GM18526 (cell line): Measurements from ENCODE around the gene FBXW9.

Experiments
- POLR2A ChIP-seq: IDR thresholded peaks from 3 replicates; pipeline ENCODE4 v1.6.1; 2011; ENCODE audit not compliant: insufficient read length; ENCODE audit errors: extremely low read depth

The FBXW9 gene

DNA sequence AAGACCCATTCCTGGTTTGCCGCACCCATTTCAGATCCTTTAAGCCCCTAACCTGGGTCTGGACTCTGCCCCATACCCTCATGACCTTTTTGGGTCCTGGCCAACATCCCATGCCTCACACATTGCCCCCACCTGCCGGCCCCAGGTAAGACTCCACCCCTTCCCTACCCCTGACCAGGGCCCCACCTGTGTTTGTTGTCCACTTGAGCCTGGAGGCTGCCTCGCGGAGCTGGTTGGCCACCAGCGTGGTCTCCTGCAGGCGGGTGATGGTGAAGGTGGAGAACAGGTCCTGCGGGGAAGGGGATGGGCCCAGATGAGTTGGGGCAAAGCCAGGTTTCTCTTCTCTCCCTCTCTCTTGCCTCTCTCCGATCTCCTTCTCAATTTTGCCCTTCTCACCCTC lies 49.4 kb downstream of the FBXW9 start:
- no peak for TF ChIP-seq POLR2A

- TF ChIP-seq POLR2A, result no peak
Observed at GRCh38 chr19:12646551-12646950, 49.9 kb downstream of the FBXW9 start.

DNA sequence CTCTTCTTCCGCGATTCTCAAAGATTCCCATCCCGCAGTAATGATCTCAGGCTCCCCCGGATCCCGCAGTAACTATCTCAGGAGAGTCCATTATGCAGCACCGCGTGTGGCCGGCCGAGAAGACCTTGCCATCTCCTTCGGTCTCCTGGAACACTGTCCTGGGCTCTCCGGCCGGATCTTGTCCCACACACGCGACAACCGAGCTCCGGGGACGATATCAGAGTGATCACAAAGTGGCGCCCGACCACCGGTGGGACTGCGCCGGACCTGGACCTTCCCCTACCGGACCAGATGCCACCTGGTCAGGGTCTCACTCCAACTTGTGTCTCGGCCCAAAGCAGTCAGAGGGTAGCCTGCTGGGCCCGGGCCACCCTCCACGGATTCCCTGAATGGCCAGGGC lies 53.9 kb downstream of the FBXW9 start:
- TF ChIP-seq POLR2A, result no peak

DNA sequence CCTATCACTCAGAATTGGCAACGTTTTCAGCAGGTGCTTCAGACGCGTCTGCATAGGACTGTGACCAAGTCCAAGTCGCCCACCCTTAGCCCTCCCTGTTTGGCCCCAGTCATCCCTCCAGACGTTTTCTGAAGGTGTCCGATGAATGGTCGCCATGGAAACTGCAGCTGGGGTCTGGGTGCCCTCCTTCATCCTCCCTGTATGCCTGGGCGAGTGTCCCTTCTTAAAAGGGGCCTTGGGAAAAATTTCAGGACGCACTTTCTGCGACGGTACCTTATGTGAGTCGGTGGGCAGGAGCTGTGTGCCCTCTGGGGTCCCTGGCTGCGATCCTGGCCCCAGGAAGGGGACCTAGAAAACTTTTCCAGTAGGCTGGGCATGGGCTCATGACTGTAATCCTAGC lies 55.0 kb downstream of the FBXW9 start:
- TF ChIP-seq POLR2A, result no peak

- TF ChIP-seq POLR2A, result peak; percentile 18
Observed at GRCh38 chr19:12639901-12640613, 56.4 kb downstream of the FBXW9 start.
